Mesendoderm (in vitro differentiated cells): ENCODE data around the gene RNF130.

Experiments
- small RNA-seq: library from polyadenylated mRNA; stranded (forward); fragments of <200 nt; extraction: miRNeasy Mini kit (QIAGEN cat#:217004); gene quantifications from one replicate; pipeline ENCODE3, GENCODE V24; 2013; ENCODE audit not compliant: insufficient read depth

The RNF130 gene

Small RNAs within 50 kb of the gene (small RNA-seq; reads per million reads assigned to genes)
- gene MIR340, result 2,887 reads per million, percentile 99 among the genes with 10 or more reads in this experiment
